ENCODE measurements around the gene HOXC11.

The HOXC11 gene

GRCh38 chr12:53985994-53986685, 13.2 kb downstream of the HOXC11 start:
- no peak for DNase-seq

- no peak for DNase-seq
Measured at GRCh38 chr12:53986686-53987483, 14.0 kb downstream of the HOXC11 start.

GRCh38 chr12:53987787-53988230, 14.9 kb downstream of the HOXC11 start:
- no peak for DNase-seq

- DNase-seq = peak; percentile 40
Measured at GRCh38 chr12:53988541-53989226, 15.8 kb downstream of the HOXC11 start.

GRCh38 chr12:53989227-53990113, 16.5 kb downstream of the HOXC11 start:
- peak; percentile 70 for DNase-seq

- DNase-seq = no peak
Measured at GRCh38 chr12:53990311-53991076, 17.6 kb downstream of the HOXC11 start.

GRCh38 chr12:53991077-53991460, 18.1 kb downstream of the HOXC11 start:
- DNase-seq = no peak

GRCh38 chr12:53992377-53992889, 19.5 kb downstream of the HOXC11 start:
- no peak for DNase-seq

- no peak for DNase-seq
Measured at GRCh38 chr12:53993162-53994008, 20.5 kb downstream of the HOXC11 start.

- DNase-seq = no peak
Measured at GRCh38 chr12:53994009-53994263, 21.0 kb downstream of the HOXC11 start.

- DNase-seq = no peak
Measured at GRCh38 chr12:53994264-53995001, 21.5 kb downstream of the HOXC11 start.

- DNase-seq = no peak
Measured at GRCh38 chr12:53995002-53995377, 22.1 kb downstream of the HOXC11 start.

- DNase-seq = peak; percentile 86
Measured at GRCh38 chr12:53995378-53996239, 22.7 kb downstream of the HOXC11 start.

GRCh38 chr12:53996240-53997203, 23.6 kb downstream of the HOXC11 start:
- no peak for DNase-seq

- DNase-seq = no peak
Measured at GRCh38 chr12:53997204-53998109, 24.5 kb downstream of the HOXC11 start.

GRCh38 chr12:53998110-53998899, 25.4 kb downstream of the HOXC11 start:
- DNase-seq = no peak
